IPS-NIHi7 (cell line): ENCODE results near the gene IMMP1L.

Experiments used
- DNase-seq: peaks from one replicate; pipeline ENCODE4 v3.0.0; 2012; ENCODE audit warnings: mixed read lengths; ENCODE audit errors: extremely low spot score

IMMP1L gene

DNA sequence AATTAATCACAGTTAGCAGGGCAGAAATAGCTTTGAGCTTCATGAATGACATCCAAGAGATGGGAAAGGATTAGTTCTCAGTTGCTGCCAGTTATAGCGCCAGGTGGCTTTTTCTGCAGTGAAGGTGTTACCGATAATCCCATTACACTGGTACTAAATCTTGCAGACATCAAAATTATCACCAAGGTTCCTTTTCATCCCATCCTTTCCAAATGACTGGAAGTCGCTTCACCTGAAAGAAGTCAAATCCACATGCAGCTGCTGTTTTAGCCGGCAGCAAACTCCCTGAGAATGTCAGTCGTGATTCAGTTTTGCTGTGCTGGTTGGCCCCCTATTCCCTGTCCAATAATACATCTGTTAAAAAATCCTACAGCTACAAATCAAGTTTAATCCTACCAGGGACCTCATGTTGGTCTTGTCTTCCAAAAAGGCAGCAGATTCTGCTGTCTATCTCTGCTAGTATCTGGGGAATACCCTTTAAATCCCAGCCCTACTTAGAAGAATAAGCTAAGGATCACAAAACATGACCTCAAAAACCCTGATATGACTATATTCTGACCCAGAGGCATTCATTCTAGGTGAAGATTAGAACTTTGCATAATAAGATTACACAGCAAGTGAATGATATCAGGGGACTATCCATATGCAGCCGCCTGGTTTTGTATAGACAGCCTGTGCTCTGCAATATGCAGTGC is 31.7 kb downstream of the IMMP1L start:
- no peak for DNase-seq

GRCh38 chr11:31474083-31474482 is 35.3 kb downstream of the IMMP1L start:
- DNase-seq = no peak

DNA sequence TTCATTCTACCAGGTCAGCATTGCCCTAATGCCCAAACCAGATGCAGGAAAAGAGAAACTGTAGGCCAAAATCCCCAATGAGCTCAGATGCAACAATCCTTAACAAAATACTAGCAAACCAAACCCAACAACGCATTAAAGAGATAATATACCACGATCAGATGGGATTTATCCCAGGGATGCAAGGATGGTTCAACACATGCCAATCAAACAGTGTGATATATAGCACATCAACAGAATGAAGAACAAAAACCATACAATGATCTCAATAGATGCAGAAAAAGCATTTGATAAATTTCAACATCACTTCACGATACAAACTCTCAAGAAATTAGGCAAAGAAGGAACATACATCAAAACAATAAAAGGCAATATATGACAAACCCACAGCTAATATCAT is 45.0 kb downstream of the IMMP1L start:
- DNase-seq = no peak

GRCh38 chr11:31455177-31455576 is 54.2 kb downstream of the IMMP1L start:
- DNase-seq = no peak

- DNase-seq = no peak
These were observed 58.6 kb downstream of the IMMP1L start for GRCh38 chr11:31450841-31451240.

DNA sequence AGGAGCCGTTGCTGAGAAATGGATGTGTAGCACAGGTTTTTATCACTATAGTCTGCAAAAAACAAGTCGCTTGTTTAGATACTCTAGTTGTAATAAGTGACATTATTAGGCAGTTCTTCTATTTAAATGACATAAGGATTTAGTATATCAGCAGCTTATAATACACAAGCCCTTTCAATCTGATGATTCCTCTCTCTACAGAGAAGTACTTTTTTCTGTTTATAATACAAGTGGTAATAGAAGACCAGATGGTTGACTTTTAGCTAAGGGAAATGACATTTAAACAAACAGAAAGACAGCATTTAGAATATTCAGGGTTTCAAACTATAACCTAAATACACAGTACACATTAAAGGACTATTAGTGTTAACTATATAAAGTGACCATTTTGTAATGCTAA is 60.4 kb downstream of the IMMP1L start:
- DNase-seq = no peak

GRCh38 chr11:31445621-31446020 is 63.8 kb downstream of the IMMP1L start:
- DNase-seq = no peak

GRCh38 chr11:31443802-31444201 is 65.6 kb downstream of the IMMP1L start:
- DNase-seq = peak; percentile 9

DNA sequence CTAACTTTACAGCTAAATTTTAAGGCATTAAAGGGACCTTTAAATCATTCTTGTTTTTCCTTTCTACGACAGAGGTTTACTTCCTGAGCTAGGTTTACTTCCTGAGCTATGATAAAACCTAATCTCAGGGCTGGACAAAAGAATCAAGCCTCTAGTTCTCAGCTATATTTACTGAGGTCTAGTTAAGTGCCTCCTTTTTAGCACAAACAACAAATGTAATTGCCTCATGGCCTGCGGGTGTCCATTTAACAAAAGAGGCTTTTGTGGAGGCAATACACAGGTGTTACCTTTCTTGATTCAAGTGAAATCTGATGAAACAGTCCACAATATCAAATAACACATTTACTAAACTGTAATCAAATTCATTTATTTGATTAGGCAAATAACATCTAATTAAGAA is 67.3 kb downstream of the IMMP1L start:
- no peak for DNase-seq

DNA sequence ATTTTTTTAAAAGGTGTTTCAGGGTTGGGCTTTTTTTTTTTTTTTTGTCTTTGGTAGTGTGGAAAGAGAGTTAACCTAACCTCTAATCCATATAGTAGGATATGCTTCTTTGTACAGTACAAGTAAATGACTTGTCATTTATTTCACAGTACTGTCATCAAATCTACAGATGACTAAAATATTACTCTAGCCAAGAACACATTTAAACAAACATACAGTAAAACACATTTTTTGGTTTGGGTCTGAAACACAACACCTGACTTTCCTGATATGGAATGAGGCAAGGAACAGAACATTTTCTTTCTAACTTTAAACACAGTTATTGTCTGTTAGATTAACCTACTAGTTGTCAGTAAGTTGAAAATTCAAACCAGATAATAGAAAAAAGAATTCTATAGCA is 68.1 kb downstream of the IMMP1L start:
- no peak for DNase-seq

DNA sequence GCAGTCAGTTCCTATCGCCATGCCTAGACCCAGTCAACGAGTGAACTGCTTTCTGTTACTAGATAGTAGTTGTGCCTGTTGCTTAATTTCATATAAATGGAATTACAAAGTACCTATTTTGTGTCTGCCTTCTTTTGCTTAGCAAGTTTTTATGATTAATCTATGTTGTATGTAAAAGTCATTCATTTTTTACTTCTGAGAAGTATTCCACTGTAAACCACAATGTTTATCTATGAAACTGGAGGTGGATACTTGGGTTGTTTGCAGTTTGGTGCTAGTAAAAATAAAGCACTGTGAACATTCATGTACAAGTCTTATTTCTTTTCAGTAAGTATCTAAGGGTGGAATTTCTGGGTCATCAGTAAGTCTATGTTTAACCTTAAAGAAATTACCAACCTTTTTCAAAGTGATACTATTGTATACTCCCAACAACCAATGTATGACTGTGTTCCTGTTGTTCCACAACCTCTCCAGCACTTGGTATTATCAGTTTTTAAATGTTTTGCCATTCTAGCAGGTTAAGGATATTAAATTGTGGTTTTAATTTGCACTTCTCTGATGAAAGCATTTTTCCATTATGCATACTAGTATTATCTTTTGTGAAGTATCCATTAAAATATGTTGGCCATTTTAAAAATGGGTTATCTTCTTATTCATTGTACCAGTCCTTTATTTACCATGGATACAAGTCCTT is 71.5 kb downstream of the IMMP1L start:
- no peak for DNase-seq

DNA sequence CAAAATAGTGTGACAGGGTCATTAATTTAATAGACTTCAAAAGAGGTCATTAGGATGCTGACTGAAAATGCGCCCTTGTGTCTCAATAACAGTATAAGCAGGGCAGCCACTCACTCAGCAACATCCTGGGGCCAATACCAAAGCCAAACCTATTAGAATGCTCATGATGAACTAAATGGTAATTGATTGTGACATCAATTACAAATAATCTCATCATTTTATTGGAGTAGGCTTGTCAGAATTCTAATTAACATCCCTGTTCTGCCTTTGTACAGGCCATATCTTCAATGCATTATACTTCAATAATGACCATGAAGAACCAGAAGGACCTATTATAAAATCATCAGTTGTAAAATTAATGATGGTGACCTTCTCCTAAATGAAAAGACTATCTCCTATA is 75.6 kb downstream of the IMMP1L start:
- DNase-seq = no peak

DNA sequence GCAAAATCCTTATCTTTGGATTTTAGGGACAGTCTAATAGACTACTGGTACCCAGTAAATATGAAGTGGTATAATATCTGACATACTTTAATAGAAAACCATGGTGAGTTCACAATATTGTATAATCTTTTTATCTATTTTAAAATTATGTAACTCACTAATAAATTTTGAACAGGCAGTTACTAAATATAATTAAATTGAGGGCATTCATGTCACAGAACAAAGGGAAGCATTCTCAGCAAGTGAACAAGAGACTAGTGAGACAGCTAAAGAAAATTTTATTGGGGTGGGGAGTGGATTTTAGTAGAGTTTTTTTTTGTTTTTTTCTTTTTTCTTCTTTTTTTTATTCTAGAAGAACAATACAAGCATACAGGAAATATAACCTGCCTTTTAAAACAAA is 84.8 kb downstream of the IMMP1L start:
- no peak for DNase-seq

DNA sequence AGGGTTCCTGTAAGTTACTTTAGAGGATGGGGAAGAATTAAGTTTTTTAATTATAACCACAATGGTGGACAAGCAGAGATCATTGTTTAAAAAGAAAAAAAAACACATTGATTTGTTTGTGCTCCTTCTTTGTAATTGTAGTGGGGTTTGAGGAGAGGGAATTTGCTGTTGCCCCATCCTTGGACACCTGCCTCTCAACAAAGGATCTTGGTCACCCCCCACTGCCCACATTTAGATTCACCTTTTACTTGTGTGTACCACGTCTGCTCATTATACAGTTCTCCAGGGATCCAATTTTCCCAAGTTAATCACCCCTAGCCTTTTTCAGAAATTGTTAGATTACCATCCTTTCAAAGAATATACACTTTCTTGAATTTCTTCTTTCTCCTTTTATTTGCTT is 86.7 kb downstream of the IMMP1L start:
- DNase-seq = no peak

- no peak for DNase-seq
These were observed 87.6 kb downstream of the IMMP1L start for GRCh38 chr11:31421820-31422219.

DNA sequence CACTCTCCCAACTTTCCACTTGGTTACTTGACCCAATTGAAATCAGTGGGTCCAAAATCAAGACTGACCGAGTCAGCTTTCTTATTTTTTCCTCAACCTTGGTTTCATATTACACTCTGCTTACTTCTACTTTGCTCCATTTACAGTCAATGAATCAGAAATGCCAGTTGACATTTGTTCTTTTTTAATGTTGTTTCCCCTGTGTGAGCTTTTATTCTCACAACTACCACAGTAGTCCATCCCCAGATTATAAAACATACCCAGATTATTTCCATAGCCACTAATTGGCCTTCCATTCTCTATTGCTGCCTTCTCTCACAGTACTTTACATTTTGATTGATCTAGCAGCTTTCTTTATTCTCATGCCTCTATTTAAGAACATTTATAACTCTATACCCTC is 89.8 kb downstream of the IMMP1L start:
- DNase-seq = no peak

DNA sequence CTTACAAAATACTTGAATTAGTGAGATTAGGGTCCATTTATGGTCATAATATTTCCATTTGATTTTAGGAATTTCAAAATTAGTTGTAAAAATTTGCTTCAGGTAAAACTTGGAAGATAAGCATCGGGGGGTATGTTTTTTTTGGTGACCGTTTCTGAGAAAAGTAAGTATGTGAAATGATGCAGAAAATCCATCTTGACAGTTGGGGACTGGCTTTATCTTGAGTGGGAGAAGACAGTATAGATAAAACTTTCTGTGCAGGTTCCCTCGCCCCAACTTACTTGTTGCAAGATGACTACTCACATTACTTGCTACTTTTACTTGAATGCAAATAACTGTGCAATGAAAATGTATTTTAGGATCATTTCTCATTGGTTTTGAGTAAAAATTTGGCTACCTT is 90.3 kb downstream of the IMMP1L start:
- no peak for DNase-seq

DNA sequence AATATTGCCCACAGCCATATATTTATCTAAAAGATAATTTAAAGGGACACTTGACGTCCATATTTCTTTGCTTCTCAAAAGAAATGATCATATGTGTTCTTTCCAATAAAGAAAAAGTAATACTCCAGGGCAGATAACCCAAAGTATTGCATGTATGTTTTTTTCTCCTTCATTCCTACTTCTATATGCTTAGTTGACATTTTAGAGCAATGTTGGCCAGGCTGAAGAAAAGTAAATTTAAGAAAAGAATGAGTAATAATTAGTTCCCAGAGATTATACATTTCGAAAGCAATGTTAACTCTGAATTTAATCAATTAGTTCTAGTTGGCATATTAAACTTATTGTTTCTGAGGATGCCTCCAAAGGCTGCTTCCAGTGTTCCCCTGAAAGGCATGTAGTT is 91.6 kb downstream of the IMMP1L start:
- no peak for DNase-seq

DNA sequence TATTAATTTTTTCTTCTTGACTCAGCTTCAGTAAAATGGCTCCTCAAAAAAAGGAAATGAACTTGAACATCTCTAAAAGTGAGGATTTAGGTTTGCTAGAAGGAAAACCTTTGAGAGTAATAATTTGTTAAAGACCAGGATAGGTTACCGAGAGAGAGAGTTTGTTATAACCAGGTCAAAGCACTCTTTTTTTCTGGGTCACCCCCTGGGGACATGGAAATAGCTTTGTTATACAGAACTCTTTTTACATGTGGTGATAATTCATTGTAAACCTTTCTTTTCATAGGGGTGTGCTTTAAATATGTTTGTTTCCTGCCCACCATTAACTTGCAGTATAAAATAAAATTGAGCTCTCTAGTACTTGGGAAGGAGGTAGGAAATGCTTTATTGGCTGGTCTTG is 92.1 kb downstream of the IMMP1L start:
- DNase-seq = no peak

- DNase-seq = no peak
These were observed 94.0 kb downstream of the IMMP1L start for GRCh38 chr11:31415435-31415834.

DNA sequence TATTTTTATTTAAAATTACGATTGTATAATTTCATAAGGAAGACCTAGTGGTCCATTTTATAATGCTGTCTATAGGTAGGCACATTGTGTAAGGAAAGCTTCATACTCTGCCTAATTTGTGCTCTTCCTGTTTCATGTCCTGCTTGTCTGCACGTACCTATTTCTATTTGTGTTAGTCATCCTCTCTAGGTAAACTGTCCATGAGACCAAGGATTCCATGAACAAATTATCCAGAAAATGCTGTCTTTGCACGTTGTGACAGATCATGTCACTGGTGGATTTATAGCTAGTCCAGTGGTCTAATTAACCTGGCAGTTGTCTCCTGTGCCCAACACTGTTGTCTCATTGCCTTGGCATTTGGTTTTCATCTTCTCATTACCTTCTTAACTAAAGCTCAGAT is 95.1 kb downstream of the IMMP1L start:
- DNase-seq = no peak

DNA sequence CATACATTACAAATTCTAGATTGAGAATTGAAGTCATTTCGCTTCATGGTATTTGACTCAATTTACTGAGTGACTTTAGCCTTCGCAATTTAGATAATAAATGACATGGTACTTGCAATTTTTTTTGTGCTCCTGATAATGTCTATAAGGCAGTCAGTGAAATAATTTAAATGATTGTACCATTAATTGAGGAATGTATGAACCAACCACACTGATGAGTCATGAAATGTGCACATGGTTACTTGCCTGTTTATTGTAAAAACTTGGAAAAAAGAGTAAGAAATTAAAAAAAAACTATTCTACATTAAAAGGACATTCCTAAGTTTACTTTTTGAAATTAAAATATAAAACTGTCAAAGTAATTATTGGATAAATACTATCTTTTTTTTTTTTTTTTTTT is 96.5 kb downstream of the IMMP1L start:
- DNase-seq = no peak

GRCh38 chr11:31408201-31408600 is 101.2 kb downstream of the IMMP1L start:
- DNase-seq = no peak

DNA sequence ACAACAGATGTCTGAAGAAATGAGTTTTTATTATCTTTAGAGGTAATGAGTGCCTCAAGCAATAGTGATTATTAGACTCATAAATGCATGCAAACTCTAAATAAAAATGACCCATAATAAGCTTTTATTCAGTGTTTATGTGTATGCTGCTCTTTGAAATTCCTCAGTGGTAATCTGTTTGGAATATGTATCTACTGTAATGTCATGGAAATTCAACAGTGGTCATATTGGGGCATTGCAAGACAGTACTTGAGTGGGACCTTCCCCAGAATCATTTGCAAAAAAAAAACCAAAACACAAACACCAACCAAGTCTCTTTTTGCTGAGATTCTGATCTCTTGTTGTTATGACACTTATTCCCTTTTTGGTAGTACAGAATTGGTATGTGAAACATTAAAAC is 104.8 kb downstream of the IMMP1L start:
- no peak for DNase-seq
